Breast epithelium (tissue), 3 donors: ENCODE data around the gene AHNAK.

Source experiments
- CTCF ChIP-seq, 3 donors: fragments of 450-650 bp; IDR thresholded peaks; one replicate each; pipeline ENCODE4 v1.5.1; 2016 to 2017; ENCODE audit warnings: antibody characterized with exemption in 3 of 3, mild to moderate bottlenecking in 3 of 3, moderate library complexity in 3 of 3
- POLR2A ChIP-seq: fragments of 450-650 bp; IDR thresholded peaks from one replicate; pipeline ENCODE4 v1.6.1; 2016; ENCODE audit warnings: antibody characterized with exemption, mild to moderate bottlenecking, moderate library complexity
- POLR2AphosphoS5 ChIP-seq, 3 donors: sonication (generic); formaldehyde crosslinking; IDR thresholded peaks; one replicate each; pipeline ENCODE4 v1.6.1; 2017; ENCODE audit warnings: antibody characterized with exemption in 3 of 3

- TF ChIP-seq CTCF (IDR thresholded peaks at IDR 0.05) (no peak), POLR2A (no peak), POLR2AphosphoS5 (IDR thresholded peaks at IDR 0.05) (no peak)
Measured at GRCh38 chr11:62546929-62547625, 471 bp upstream of the AHNAK start.
